ENCODE results near the gene CFAP58. TPM values are rescaled to one million over a fixed set of nuclear protein-coding genes. Genes with fewer than 3 reads are reported as not detected.

The CFAP58 gene
- total RNA-seq, 4 donors from 2014 or later = 0.20 to 0.21 TPM; not detected in 2

DNA sequence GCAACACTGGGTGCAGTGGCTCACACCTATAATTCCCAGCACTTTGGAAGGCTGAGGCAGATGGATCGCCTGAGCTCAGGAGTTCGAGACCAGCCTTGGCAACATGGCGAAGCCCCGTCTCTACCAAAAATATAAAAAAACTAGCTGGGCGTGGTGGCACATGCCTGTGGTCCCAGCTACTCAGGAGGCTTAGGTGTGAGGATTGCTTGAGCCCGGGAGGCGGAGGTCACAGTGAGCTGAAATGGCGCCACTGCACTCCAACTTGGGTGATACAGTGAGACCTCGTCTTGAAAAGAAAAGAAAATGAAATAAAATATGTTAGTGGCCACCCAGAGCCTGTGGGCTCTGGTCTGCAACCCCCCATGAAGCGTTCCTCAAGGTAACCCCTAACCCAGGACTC, 28.7 kb upstream of the CFAP58 start:
- Histone ChIP-seq H3K4me3 (no peak overlapping the region), H3K27ac (peak overlapping the region; percentile 77 to 98 (median 88)), H3K36me3 (no peaks in the 10 kb centered on the region), H3K4me1 (peaks cover 0 to 100% (median 100%) of the 10 kb centered on the region in 4 donors), H3K27me3 (no peaks in the 10 kb centered on the region), H3K9me3 (no peaks in the 10 kb centered on the region)
- WGBS, 2 donors = 91 to 94% methylated on average over 10 of the region's 10 CpGs
- peak in 1 of 2 donors; percentile 2 for DNase-seq (ENCODE audit: low spot score in 2 of 2)
- TF ChIP-seq EP300 (IDR thresholded peaks at IDR 0.05) = no peak
- TF ChIP-seq, protein P1, sequence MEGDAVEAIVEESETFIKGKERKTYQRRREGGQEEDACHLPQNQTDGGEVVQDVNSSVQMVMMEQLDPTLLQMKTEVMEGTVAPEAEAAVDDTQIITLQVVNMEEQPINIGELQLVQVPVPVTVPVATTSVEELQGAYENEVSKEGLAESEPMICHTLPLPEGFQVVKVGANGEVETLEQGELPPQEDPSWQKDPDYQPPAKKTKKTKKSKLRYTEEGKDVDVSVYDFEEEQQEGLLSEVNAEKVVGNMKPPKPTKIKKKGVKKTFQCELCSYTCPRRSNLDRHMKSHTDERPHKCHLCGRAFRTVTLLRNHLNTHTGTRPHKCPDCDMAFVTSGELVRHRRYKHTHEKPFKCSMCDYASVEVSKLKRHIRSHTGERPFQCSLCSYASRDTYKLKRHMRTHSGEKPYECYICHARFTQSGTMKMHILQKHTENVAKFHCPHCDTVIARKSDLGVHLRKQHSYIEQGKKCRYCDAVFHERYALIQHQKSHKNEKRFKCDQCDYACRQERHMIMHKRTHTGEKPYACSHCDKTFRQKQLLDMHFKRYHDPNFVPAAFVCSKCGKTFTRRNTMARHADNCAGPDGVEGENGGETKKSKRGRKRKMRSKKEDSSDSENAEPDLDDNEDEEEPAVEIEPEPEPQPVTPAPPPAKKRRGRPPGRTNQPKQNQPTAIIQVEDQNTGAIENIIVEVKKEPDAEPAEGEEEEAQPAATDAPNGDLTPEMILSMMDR (IDR thresholded peaks at IDR 0.05) = no peak
- TF ChIP-seq POLR2A (IDR thresholded peaks at IDR 0.05) = no peak

DNA sequence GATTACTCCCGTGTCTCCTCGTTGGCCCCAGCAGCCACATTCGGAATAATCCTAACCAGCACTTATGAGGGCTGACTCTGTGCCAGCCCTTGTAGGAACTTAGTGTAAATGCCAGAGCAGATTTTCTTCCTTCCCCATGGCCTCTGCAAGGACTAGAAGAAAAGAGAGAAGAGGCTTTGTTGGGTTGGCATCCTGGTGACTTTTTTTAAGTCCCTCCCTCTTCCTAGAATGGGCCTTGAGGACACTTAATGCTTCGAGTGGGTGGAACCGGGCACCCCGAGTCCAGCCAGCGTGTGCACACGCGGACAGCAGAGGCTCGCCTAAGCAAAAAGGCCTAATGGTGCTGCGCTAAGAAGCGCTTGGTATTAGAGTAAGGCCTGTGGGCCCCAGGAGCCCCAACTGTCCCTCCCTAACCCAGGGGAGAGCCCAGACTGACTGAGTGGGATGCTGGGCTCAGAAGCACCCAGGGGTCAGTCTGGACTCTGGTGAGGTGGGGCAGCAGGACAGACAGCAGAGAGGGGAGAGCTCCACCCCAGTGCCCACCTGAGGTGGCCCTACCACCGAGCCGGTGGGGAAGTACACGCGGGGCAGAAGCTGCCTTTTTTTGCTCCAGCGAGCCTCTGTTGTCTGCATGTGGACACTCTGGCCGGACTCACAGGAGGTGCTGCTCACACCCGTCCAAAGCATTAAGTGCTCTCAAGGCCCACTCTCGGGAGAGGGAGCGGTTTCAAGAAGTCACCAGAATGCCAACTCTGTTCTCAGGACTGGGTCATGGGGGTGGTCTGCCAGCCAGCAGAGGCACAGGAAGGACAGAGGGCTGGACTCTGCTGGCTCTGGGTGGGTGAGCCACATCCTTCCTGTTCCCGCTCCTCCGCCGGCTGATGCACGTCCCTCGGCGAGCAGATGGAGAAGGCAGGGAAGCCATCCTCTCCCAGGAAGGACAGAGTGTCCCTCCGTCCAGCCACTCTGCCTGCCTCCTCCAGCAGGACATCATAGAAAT, 27.9 kb upstream of the CFAP58 start:
- WGBS, 2 donors = 32 to 54% methylated on average over 21 to 25 of the region's 28 CpGs
- H3K4me3 ChIP-seq = peak overlapping the region in 1 of 4 donors; percentile 22
- no peaks in the 10 kb centered on the region for H3K9me3 ChIP-seq
- peaks cover 0 to 100% (median 100%) of the 10 kb centered on the region in 4 donors for H3K4me1 ChIP-seq
- peak overlapping the region; percentile 77 to 98 (median 88) for H3K27ac ChIP-seq
- no peaks in the 10 kb centered on the region for H3K27me3 ChIP-seq
- DNase-seq (ENCODE audit: low spot score in 2 of 2) = peak in 1 of 2 donors; percentile 17
- no peaks in the 10 kb centered on the region for H3K36me3 ChIP-seq
- peak in 1 of 2 donors; percentile 88 for TF ChIP-seq EP300 (IDR thresholded peaks at IDR 0.05)
- no peak for TF ChIP-seq POLR2A (IDR thresholded peaks at IDR 0.05)
- TF ChIP-seq, protein P1 (IDR thresholded peaks at IDR 0.05) = no peak

DNA sequence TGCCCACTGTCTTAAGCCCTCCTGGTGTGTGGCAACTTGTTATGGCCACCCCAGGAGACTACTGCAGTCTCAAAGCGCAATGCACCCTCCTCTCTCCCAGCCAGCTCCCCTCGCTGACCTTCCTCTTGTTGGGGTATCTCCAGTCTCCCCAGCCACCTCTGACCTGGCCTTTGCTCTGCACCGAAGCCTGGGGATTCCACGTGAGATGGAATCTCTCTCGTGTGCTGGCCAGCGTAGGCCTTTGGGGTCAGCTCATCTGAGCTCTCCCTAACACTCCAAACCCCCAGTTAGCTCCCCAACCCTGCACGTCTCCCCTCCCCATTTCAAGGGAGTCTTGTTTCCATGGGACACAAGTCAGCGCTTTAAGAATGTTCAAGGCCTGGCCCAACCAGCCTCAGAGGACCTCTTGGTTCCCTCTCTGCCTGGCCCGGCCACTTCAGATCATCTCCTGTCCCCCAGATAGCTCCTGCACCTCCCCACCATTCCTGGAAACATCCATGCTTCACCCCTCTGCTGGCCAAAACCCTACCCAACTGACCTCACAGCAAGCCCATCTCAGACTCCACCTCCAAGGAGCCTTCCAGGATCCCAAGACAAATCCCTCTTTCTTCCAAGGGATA, 26.5 kb upstream of the CFAP58 start:
- H3K27ac ChIP-seq = peak overlapping the region; percentile 79 to 98 (median 92)
- H3K4me3 ChIP-seq = peak overlapping the region in 1 of 4 donors; percentile 36
- no peaks in the 10 kb centered on the region for H3K9me3 ChIP-seq
- no peaks in the 10 kb centered on the region for H3K36me3 ChIP-seq
- WGBS, 2 donors = 80 to 86% methylated on average over 9 of the region's 9 CpGs
- peaks cover 3 to 100% (median 100%) of the 10 kb centered on the region in 4 donors for H3K4me1 ChIP-seq
- H3K27me3 ChIP-seq = no peaks in the 10 kb centered on the region
- TF ChIP-seq POLR2A (IDR thresholded peaks at IDR 0.05) (no peak), EP300 (IDR thresholded peaks at IDR 0.05) (no peak)
- TF ChIP-seq, protein P1 (IDR thresholded peaks at IDR 0.05) = no peak
- DNase-seq (ENCODE audit: low spot score in 2 of 2) = peak in 1 of 2 donors; percentile 4

- WGBS, 2 donors = 9 to 17% methylated on average over 16 to 20 of the region's 20 CpGs
- Histone ChIP-seq H3K4me1 (peaks cover 3 to 100% (median 100%) of the 10 kb centered on the region in 4 donors), H3K36me3 (no peaks in the 10 kb centered on the region), H3K27ac (peak overlapping the region; percentile 79 to 98 (median 92)), H3K4me3 (peak overlapping the region; percentile 5 to 36 (median 22)), H3K9me3 (no peaks in the 10 kb centered on the region), H3K27me3 (no peaks in the 10 kb centered on the region)
- TF ChIP-seq, protein P1 (IDR thresholded peaks at IDR 0.05) = no peak
- TF ChIP-seq EP300 (IDR thresholded peaks at IDR 0.05) (peak in 1 of 2 donors; percentile 93), POLR2A (IDR thresholded peaks at IDR 0.05) (peak in 1 of 2 donors; percentile 61)
- peak in 1 of 2 donors; percentile 16 for DNase-seq (ENCODE audit: low spot score in 2 of 2)
Observed at GRCh38 chr10:104327745-104328645, 25.6 kb upstream of the CFAP58 start.
